DMS 273 (cell line): ENCODE results near the gene CYP2B6.
A peak's percentile ranks its signal among the peaks of the same experiment; 100 is the strongest.
"Not testable (repeated sequence)": the region's sequence is repeated elsewhere in the genome, so short reads cannot be mapped to it uniquely, and the experiment has no call there.

ENCODE experiments used
- DNase-seq: peaks from one replicate; lab custom pipeline; 2025; ENCODE audit not compliant: unreplicated experiment; lab: John Stamatoyannopoulos, UW

CYP2B6 gene

DNA sequence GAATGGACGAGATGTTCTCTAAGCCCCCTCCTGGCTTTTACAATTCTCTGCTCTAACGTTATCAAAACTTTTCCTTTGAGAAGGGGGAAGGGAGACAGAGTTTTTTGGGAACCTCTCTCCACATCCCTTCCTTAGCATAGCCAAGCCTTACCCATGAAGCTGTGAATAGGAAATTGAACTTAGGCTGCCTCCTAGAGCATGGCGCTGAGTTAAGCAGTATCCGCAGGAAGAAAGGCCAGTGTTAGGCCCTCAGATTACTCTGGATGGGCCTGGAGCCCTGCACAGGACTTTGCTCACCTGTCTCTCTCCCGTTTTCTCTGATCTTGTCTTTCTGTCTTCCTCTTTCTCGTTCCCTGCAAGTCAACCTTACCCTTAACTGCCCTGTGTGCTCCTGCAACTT lies 39.6 kb downstream of the CYP2B6 start:
- DNase-seq, result no peak

DNA sequence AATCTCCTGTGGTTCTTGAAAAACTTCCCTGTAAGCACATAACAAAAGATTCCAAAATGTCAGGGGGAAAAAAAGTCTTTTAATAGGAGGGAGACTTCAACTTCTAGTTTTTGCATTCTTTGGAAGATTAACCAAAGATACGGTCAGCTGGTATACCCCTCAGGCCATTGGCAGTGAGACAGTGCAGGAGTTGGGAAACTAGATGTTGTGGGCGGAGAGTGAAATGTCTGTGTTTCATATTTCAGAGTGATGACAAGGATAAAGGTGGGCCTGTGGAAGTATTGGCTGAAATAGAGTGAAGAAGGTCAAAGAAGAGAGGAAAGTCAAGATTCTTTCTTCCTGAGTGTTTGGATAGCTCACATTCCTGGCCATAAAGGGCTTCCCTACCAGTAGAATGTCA lies 40.8 kb downstream of the CYP2B6 start:
- no peak for DNase-seq

DNA sequence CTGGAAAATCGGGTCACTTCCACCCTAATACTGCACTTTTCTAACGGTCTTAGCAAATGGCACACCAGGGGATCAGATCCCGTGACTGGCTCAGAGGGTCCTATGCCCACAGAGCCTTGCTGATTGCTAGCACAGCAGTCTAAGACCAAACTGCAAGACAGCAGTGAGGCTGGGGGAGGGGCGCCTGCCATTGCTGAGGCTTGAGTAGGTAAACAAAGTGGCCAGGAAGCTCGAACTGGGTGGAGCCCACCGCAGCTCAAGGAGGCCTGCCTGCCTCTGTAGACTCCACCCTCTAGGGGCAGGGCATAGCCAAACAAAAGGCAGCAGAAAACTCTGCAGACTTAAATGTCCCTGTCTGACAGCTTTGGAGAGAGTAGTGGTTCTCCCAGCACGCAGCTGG lies 42.2 kb downstream of the CYP2B6 start:
- DNase-seq, result not testable (repeated sequence)

DNA sequence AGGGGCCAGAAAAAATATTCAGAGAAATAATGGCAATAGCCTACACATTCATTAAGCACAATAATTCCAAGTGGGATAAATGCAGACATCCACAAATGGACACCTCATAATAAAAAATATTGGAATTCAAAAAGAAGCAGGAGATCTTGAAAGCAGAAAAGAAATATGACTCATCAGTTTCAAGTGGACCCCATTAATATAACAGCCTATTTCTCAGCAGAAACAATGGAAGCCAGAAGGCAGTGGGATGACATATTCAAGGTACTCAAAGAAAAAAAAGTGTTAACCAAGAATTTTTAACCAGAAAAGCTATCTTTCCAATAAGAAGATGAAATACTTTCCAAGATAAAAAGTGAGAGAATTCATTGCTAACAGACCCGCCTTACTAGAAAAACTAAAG lies 48.7 kb downstream of the CYP2B6 start:
- no peak for DNase-seq

DNA sequence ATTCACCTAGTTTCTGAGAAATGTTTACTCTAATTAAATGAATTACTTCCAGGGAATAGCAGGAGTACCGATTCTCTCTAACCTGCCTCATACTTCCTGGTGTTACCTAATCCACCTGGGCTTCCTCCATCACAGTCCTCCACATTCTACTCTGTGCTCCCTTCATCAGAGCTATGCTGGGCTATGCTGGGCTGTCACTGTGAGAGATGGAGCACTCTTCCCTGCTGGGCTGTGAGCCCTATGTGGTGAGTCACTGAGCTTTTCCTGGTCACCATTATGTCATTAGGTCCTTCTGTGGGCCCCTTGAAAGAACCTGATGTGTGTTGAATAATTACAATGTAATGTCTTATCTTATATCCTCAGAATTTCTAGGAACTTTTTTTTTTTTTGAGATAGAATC lies 54.0 kb downstream of the CYP2B6 start:
- DNase-seq, result not testable (repeated sequence)

DNA sequence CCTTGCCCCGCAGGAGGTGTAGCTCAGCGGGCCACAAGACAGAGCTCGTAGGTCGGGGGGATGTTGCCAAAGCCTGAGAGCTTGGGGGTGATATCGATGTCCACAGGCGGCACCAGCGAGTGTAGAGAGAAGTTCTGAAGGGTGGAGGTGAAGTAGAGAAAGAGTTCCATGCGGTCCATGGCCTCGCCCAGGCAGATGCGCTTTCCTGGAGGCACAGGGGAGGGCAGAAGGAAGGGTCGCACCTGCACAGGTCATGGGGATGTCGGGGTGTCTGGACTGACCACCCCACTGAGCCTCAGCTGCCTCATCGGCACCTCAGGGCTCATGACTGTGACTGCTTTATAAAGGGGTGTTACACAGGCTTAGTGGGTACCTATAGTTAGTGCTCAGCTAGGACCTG lies 59.3 kb downstream of the CYP2B6 start:
- no peak for DNase-seq

DNA sequence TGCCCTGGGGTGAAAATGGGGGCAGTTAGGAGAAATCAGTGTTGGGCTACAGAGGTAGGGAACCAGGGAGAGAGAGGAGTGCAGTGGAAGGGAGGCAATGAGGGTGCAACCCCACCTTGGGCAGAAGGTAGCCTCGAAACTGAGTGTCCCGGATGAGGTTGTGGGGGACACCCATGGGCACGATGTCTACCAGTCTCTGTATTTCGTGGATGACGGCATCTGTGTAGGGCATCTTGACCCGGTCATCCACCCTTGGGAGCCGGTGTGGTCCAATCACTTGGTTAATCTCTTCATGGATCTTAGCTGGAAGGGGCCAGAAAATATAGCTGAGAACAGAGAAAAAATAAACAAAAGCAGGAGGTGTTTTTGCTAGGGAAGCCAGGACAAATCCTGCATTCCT lies 61.1 kb downstream of the CYP2B6 start:
- DNase-seq, result not testable (repeated sequence)

DNA sequence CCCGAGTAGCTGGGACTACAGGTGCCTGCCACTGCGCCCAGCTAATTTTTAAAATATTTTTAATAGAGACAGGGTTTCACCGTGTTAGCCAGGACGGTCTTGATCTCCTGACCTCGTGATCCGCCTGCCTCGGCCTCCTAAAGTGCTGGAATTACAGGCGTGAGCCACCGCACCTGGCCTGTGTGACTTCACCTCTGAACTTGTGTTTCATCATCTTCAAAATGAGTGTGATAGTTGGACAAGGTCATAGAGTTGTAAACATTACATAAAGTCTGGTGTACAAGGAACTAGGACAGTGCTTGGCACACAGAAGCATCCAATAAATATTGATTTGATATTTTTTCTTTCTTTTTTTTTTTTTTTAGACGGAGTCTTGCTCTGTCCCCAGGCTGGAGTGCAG lies 62.2 kb downstream of the CYP2B6 start:
- not testable (repeated sequence) for DNase-seq

DNA sequence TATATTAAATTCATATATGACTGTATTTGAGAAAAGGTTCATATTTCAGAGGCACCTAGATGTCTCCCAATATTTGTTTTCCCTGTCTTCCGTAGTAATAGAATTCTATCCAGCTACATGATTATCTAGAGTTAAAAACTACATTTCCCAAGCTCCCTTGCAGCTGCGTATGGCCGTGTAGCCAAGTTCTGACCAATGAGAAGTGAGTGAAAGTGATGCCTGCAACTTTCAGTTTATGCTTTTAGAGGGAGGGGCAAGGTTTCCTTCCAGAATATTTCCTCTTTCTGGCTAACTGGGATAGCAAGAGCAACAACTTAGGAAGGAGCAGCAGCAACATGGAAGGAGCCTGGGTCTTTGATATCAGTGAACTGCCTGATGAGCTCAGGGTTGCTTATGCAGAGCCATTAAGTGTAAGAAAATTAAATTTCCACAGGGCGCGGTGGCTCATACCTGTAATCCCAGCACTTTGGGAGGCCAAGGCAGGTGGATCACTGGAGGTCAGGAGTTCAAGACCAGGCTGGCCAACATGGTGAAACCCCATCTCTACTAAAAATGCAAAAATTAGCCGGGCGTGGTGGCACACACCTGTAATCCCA lies 74.0 kb downstream of the CYP2B6 start:
- peak; percentile 21 for DNase-seq
